HL-60 (cell line): Measurements from ENCODE around the gene TUT1.

ENCODE experiments used
- GABPA ChIP-seq: IDR thresholded peaks from 2 replicates; pipeline ENCODE4 v1.6.1; 2012; ENCODE audit warnings: low read depth
- REST ChIP-seq: IDR thresholded peaks from 2 replicates; pipeline ENCODE4 v1.6.1; 2012; ENCODE audit warnings: low read depth; ENCODE audit not compliant: insufficient replicate concordance
- TF ChIP-seq, protein P1 (sequence below): IDR thresholded peaks from one replicate; pipeline ENCODE4 v1.5.1; 2011; ENCODE audit warnings: low read length, control low read depth, inconsistent platforms; ENCODE audit not compliant: insufficient read depth

GRCh38 chr11:62558669-62559068 is 32.7 kb downstream of the TUT1 start:
- TF ChIP-seq, protein P1, sequence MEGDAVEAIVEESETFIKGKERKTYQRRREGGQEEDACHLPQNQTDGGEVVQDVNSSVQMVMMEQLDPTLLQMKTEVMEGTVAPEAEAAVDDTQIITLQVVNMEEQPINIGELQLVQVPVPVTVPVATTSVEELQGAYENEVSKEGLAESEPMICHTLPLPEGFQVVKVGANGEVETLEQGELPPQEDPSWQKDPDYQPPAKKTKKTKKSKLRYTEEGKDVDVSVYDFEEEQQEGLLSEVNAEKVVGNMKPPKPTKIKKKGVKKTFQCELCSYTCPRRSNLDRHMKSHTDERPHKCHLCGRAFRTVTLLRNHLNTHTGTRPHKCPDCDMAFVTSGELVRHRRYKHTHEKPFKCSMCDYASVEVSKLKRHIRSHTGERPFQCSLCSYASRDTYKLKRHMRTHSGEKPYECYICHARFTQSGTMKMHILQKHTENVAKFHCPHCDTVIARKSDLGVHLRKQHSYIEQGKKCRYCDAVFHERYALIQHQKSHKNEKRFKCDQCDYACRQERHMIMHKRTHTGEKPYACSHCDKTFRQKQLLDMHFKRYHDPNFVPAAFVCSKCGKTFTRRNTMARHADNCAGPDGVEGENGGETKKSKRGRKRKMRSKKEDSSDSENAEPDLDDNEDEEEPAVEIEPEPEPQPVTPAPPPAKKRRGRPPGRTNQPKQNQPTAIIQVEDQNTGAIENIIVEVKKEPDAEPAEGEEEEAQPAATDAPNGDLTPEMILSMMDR, result no peak
- no peak for TF ChIP-seq REST
- no peak for TF ChIP-seq GABPA
